Activated naive CD4-positive, alpha-beta T cell treated with anti-CD3 and anti-CD28 coated beads, Interleukin-2, amount 50 U/mL, for 24 hours (primary cell): ENCODE results near the gene SNX3.

Experiments used
- H3K27ac Mint-ChIP-seq: one replicate; pipeline ENCODE4 v1.8.0; 2021; ENCODE audit warnings: mild to moderate bottlenecking, mixed read lengths
- H3K27me3 Mint-ChIP-seq: one replicate; pipeline ENCODE4 v1.8.0; 2021; ENCODE audit warnings: mixed read lengths
- H3K36me3 Mint-ChIP-seq: one replicate; pipeline ENCODE4 v1.8.0; 2021; ENCODE audit warnings: mixed read lengths
- H3K4me1 Mint-ChIP-seq: one replicate; pipeline ENCODE4 v1.8.0; 2021; ENCODE audit warnings: mixed read lengths
- H3K4me3 Mint-ChIP-seq: one replicate; pipeline ENCODE4 v1.8.0; 2021; ENCODE audit warnings: mild to moderate bottlenecking, mixed read lengths
- H3K9me3 Mint-ChIP-seq: one replicate; pipeline ENCODE4 v1.8.0; 2021; ENCODE audit warnings: mixed read lengths

Gene SNX3

DNA sequence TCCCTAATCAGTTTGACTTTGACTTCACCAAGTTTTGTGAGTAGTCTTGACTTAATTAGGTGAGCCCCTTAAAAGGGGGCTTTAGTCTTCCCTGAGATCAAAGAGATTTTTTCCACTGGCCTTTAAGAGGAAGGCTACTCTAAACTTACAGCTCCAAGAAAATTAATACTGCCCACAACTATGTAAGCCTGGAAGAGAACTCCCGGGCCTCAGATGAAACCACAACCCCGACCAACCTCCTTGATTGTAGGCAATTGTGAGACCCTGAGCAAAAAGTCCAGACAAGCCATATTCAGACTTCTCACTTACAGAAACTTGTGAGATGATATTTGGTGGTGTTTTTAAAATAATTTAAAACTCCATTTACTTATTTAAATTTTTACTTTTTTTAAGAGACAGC lies 18.1 kb downstream of the SNX3 start:
- Mint-ChIP-seq H3K4me1 (peaks cover 33% of the 10 kb centered on the region), H3K27me3 (no peaks in the 10 kb centered on the region), H3K4me3 (no peak overlapping the region), H3K27ac (no peak overlapping the region), H3K36me3 (peaks cover 26% of the 10 kb centered on the region), H3K9me3 (no peaks in the 10 kb centered on the region)

DNA sequence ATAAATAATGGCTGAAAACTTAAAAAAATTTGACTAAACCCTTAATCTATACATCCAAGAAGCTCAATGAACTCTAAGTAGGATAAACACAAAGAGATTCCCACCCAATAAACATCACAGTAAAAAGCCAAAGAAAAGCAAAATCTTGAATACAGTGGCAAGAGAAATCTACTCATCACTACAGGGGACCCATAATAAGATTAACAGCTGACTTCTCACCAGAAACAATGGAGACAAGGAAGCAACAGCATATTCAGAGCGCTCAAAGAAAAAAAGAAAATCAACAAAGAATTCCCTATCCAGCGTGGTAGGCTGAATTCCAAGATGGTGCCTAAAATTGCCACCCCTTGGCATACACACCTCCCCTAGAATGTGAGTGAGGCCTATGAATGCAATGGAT lies 18.6 kb downstream of the SNX3 start:
- Mint-ChIP-seq H3K27me3 (no peaks in the 10 kb centered on the region), H3K27ac (no peak overlapping the region)

DNA sequence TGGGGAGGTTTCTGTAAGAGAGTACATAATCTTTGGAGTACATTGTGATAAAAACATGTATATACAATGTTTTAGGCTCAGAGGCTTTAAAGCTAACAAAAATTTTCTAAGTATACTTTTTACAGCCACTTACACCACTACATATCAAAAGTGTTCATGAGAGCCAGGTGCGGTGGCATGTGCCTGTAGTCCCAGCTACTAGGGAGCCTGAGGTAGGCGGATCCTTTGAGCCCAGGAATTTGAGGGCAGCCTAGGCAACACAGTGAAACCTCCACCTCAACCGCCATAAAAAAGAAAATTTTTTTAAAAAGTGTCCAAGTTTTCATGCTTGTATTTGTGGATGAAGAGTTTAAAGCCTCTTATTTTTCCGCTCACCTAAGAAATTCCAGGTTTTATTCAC lies 22.5 kb downstream of the SNX3 start:
- H3K4me1 Mint-ChIP-seq = peaks cover 33% of the 10 kb centered on the region
- H3K27me3 Mint-ChIP-seq = no peaks in the 10 kb centered on the region
- H3K27ac Mint-ChIP-seq = no peak overlapping the region
- no peaks in the 10 kb centered on the region for H3K9me3 Mint-ChIP-seq
- peaks cover 26% of the 10 kb centered on the region for H3K36me3 Mint-ChIP-seq
- no peak overlapping the region for H3K4me3 Mint-ChIP-seq

More for the DNA sequence above, 18.6 kb downstream of the SNX3 start:
- Mint-ChIP-seq H3K4me1 (peaks cover 30% of the 10 kb centered on the region), H3K4me3 (no peak overlapping the region), H3K9me3 (no peaks in the 10 kb centered on the region), H3K36me3 (peaks cover 26% of the 10 kb centered on the region)

DNA sequence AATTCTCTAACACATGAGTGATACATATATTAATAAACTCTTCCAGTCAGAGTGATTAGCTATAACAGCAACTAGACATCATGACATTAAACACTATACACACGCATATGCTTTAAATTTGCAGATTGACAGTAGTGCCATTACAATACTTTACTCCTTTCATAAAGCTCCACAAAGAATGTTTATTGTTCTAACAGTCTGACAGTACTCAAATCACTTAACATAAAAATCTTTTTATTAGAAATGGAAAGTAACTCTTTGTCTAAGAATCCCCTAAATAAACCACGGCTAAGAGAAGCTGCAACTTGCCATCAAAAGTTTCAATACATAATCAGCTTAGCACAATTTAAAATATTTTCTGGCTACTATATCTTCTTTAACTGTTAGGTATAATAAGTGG lies 24.0 kb downstream of the SNX3 start:
- Mint-ChIP-seq H3K27me3 (no peaks in the 10 kb centered on the region), H3K36me3 (peaks cover 19% of the 10 kb centered on the region), H3K4me1 (peaks cover 39% of the 10 kb centered on the region), H3K4me3 (no peak overlapping the region), H3K27ac (no peak overlapping the region), H3K9me3 (no peaks in the 10 kb centered on the region)

DNA sequence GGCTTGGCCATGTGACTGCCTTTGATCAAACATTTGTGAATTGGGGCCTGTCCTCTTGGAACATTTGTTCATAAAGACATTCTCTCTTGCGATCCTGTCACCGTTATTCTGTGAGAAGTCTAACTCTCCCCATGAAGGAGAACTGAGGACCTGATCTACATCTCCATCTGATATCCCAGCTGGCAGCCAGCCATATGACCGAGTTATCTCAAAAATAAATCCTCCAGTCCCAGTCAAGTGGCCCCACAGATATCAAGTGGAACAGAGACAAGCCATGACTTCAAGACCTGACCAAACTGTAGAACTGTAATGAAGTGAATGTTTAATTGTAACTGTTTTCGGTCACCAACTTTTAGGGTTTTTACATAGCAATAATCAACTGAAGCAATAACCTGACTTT lies 25.7 kb downstream of the SNX3 start:
- Mint-ChIP-seq H3K27me3 (no peaks in the 10 kb centered on the region), H3K4me1 (peaks cover 48% of the 10 kb centered on the region), H3K27ac (no peak overlapping the region), H3K4me3 (no peak overlapping the region), H3K9me3 (no peaks in the 10 kb centered on the region), H3K36me3 (peaks cover 18% of the 10 kb centered on the region)

DNA sequence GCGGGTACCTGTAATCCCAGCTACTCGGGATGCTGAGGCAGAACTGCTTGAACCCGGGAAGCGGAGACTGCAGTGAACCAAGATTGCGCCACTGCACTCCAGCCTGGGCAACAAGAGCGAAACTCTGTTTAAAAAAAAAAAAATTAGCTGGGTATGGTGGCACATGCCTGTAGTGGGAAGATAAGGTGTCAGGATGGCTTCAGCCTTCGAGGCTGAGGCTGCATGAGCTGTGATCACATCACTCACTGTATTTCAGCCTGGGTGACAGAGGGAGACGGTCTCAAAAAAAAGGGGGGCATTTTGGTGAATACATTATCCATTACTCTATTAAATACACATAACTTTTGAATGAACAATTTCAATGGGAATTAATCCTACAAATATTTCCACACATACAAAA lies 32.4 kb downstream of the SNX3 start:
- H3K36me3 Mint-ChIP-seq = peaks cover 4% of the 10 kb centered on the region
- no peaks in the 10 kb centered on the region for H3K9me3 Mint-ChIP-seq
- H3K27me3 Mint-ChIP-seq = no peaks in the 10 kb centered on the region
- H3K27ac Mint-ChIP-seq = no peak overlapping the region
- peaks cover 40% of the 10 kb centered on the region for H3K4me1 Mint-ChIP-seq
- H3K4me3 Mint-ChIP-seq = no peak overlapping the region

DNA sequence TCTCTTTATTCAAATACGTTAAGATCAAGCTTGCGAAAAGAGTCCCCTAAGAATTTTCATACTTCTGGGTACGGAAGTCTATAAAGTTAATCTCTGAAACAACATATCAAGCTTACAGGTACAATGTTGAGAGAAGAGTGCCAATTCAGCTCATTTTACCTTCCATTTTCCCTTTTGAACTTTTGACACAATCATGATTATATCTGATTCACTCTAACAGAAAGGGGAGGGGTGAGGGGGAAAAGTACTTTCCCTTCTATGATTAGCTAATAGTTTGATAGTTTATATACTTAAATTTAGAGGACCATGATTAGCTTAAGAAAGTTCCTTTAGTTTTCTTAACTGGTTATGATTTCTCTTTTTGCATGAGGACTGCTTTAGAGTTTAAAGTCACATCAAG lies 33.5 kb downstream of the SNX3 start:
- no peaks in the 10 kb centered on the region for H3K9me3 Mint-ChIP-seq
- H3K27me3 Mint-ChIP-seq = no peaks in the 10 kb centered on the region
- H3K27ac Mint-ChIP-seq = no peak overlapping the region
- H3K4me1 Mint-ChIP-seq = peaks cover 41% of the 10 kb centered on the region
- H3K36me3 Mint-ChIP-seq = peaks cover 7% of the 10 kb centered on the region
- H3K4me3 Mint-ChIP-seq = no peak overlapping the region

DNA sequence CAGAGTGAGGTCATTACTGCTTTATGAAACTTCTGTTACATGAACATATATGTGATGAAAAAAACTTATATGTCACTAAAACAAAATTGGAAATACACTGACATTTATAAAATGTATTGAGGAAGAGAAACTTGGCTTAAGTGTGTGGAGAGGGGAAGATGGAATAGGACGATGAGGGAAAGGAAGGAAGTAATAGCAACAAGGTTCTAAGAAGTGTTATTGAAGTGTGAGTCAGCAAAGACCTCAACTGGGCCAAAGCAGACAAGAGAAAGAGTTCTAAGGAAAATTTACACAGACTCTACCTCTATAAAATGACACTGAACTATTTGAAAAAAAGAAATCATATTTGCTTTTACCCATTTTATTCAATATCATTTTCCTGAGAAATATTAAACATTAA lies 38.3 kb downstream of the SNX3 start:
- H3K4me1 Mint-ChIP-seq = peaks cover 23% of the 10 kb centered on the region
- no peaks in the 10 kb centered on the region for H3K9me3 Mint-ChIP-seq
- peaks cover 17% of the 10 kb centered on the region for H3K36me3 Mint-ChIP-seq
- no peak overlapping the region for H3K27ac Mint-ChIP-seq
- H3K4me3 Mint-ChIP-seq = no peak overlapping the region
- no peaks in the 10 kb centered on the region for H3K27me3 Mint-ChIP-seq

DNA sequence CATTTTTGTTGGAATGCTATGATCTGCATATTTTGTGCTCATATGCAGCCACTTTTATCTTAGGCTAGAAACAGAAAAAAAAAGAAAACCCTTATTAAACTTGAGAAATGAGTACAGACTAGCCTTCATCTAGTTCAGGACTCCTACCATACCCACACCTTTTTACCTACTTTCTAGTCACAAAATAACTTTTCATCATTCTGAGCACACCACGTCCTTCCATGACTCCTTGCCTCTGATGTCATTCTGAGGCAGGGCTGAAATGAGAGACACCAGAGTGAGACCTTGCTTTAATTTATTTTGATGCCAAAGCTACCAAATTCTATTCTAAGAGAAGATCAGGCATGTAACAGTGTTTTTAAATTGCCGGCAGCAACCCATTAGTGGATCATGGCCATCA lies 38.8 kb downstream of the SNX3 start:
- Mint-ChIP-seq H3K4me3 (no peak overlapping the region), H3K4me1 (peaks cover 19% of the 10 kb centered on the region), H3K36me3 (peaks cover 17% of the 10 kb centered on the region), H3K27ac (no peak overlapping the region), H3K27me3 (no peaks in the 10 kb centered on the region), H3K9me3 (no peaks in the 10 kb centered on the region)

DNA sequence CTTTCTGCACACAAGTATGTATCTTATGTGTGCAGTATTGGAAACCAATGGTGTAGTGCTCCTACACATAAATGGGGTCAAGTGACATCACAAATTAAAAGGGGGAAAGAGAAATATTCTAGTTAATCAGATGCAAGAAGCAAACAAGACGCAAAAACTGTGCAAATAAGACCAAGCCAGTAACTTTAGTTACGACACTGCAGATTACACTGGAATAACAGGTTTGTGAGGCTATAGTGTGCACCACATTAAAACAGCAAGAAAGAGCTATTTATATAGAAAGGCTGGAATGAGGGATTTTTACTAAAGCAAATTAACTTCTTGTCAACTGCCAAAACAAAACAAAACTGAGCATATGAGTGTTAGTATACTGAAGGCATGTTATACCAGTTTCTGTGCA lies 49.2 kb downstream of the SNX3 start:
- Mint-ChIP-seq H3K4me1 (peaks cover 3% of the 10 kb centered on the region), H3K36me3 (peaks cover 24% of the 10 kb centered on the region), H3K27me3 (no peaks in the 10 kb centered on the region), H3K27ac (no peak overlapping the region), H3K4me3 (no peak overlapping the region), H3K9me3 (no peaks in the 10 kb centered on the region)

DNA sequence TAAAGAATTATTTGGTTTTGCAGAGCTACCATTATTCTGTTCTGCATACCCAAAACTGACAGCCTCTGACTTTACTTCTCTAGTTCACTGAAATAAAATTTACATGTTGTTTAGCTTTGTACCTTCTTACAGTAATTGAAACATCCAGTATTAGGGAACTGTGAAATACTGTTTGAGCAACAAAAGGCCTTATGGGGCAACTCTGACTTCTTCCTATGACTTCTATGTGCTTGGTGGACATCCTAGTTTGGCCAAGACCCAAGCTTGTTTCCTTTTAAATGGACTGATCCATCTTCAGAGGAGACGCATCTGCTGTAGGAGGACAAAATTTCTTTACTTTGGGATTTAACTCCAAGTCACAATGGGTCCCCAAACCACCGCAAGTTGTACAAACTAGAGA lies 50.3 kb downstream of the SNX3 start:
- peaks cover 3% of the 10 kb centered on the region for H3K4me1 Mint-ChIP-seq
- no peak overlapping the region for H3K4me3 Mint-ChIP-seq

DNA sequence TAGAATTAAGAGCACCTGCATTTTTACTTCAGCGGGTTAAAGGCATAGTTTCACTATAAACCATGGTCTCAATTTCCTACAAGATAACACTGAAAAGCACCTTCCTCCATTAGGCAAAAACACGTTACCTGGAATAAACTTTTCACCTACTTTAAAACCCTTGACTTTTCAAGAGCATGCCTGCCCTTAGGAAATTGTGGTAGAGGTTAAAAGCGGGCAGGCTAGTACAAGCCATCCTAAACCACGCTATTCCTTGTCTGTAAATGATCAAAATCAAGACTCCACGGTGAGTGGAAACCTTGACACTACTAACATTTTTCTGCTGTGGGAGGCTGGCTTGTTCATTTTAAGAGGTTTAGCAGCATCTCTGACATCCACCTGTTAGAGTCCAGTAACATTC lies 51.1 kb downstream of the SNX3 start:
- Mint-ChIP-seq H3K9me3 (no peaks in the 10 kb centered on the region), H3K27ac (no peak overlapping the region), H3K4me3 (no peak overlapping the region), H3K36me3 (peaks cover 20% of the 10 kb centered on the region), H3K4me1 (no peaks in the 10 kb centered on the region), H3K27me3 (no peaks in the 10 kb centered on the region)

More for the DNA sequence above, 50.3 kb downstream of the SNX3 start:
- no peaks in the 10 kb centered on the region for H3K9me3 Mint-ChIP-seq
- no peaks in the 10 kb centered on the region for H3K27me3 Mint-ChIP-seq
- H3K27ac Mint-ChIP-seq = no peak overlapping the region
- H3K36me3 Mint-ChIP-seq = peaks cover 22% of the 10 kb centered on the region

DNA sequence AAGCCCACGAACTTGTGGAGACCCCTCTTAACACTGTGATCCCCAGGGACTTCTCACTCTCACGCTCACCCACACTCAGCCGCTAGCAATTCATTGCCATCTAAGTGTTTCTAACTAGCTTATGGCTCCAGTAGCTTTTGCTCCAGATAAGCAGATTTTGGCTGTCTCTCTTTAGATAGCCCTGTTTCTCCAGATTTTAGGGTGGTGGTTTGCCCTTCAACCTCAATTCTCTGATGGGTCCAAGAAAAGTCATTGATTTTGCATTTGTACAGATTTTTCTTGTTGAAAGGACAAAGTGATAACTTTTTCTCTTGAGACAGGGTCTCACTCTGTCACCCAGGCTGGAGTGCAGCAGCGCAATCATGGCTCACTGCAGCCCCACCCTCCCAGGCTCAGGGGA lies 53.8 kb downstream of the SNX3 start:
- no peak overlapping the region for H3K4me3 Mint-ChIP-seq
- H3K27ac Mint-ChIP-seq = no peak overlapping the region
- H3K27me3 Mint-ChIP-seq = no peaks in the 10 kb centered on the region
- H3K4me1 Mint-ChIP-seq = no peaks in the 10 kb centered on the region
- peaks cover 18% of the 10 kb centered on the region for H3K36me3 Mint-ChIP-seq
- no peaks in the 10 kb centered on the region for H3K9me3 Mint-ChIP-seq

DNA sequence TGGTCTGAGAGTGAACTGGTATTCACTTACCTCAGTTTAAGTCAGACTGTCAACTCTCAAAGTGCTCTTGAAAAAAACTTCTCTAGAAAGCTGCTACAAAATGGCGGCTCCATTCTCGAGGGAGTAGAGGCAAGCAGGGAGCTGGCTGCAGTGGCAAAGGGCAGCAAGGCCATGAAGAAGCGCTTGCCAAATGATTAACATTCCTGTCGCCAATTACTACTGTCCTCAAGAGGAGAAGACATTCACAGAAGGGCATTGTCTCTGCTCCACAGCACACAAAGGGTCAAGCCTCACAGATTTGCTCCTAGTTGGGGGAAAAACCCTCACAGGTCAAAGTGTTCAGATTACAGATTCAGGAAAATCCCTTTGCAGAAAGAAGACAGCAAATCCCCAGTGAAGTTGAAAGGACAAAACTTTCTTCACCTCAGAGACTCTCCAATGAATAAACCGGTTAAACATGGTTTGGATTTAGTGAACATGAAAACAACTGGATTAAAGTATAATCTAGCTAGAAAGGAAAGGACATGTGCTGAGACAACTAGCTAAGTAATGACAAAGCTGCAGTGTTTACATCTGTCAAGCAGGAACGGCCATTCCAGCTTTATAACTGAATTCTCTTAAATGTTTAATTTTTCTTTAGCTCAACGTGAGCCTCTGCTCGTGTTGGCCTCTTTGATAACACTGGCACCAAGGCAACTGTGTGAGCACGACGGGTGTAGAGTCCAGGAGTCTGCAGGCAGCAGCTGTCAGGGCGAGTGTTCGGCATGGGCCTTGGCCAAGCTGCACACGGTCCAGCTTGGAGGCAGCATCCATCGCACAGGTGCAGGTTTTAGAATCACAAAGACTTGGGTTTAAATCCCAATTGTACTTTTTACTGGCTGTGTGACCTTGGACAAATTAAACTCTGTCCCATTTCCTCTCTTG lies 57.4 kb downstream of the SNX3 start:
- Mint-ChIP-seq H3K4me3 (no peak overlapping the region), H3K4me1 (no peaks in the 10 kb centered on the region), H3K27me3 (no peaks in the 10 kb centered on the region), H3K36me3 (peaks cover 8% of the 10 kb centered on the region), H3K9me3 (no peaks in the 10 kb centered on the region), H3K27ac (no peak overlapping the region)

DNA sequence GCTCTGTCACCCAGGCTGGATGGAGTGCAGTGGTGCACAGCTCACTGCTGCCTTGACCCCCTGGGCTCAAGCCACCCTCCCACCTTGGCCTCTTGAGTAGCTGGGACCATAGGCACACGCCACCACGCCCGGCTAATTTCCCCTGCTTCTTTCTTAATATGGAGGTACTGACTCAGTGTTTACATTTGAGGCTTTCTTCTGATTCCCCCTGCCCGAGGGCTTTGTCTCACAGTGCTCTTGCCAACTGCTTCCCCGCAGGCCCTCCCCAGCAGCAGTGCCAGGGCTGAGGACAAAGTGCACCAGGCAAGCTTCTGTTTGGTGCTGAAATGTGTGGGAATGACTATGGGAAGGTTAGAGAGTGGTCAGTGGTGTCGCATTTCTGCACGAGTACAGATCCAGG lies 60.2 kb downstream of the SNX3 start:
- Mint-ChIP-seq H3K27ac (peak overlapping the region; percentile 76), H3K36me3 (peaks cover 2% of the 10 kb centered on the region), H3K27me3 (no peaks in the 10 kb centered on the region), H3K9me3 (no peaks in the 10 kb centered on the region), H3K4me3 (no peak overlapping the region), H3K4me1 (no peaks in the 10 kb centered on the region)

DNA sequence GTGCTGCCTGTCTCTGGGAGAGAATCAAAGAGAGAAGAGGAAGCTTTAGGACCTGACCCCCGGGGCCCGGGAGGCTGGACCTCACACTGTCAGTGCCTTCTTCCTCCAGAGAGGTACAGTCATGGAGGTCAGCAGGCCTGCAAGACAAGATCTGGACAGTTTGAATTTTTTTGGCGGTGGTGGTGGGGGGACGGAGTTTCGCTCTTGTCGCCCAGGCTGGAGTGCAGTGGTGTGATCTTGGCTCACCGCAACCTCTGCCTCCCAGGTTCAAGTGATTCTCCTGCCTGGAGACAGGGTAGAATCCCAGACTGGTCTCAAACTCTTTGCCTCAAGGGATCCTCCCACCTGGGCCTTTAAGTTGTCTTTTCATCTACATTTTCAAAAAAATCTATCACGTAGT lies 60.7 kb downstream of the SNX3 start:
- H3K36me3 Mint-ChIP-seq = peaks cover 2% of the 10 kb centered on the region
- H3K27ac Mint-ChIP-seq = no peak overlapping the region
- no peak overlapping the region for H3K4me3 Mint-ChIP-seq
- H3K9me3 Mint-ChIP-seq = no peaks in the 10 kb centered on the region
- no peaks in the 10 kb centered on the region for H3K4me1 Mint-ChIP-seq
- no peaks in the 10 kb centered on the region for H3K27me3 Mint-ChIP-seq
